Thyroid gland (tissue), 4 donors: ENCODE measurements around the gene HRH1. TPM values are rescaled to one million over a fixed set of nuclear protein-coding genes. Genes with fewer than 3 reads are reported as not detected.

Source experiments
- DNase-seq, 2 donors: peaks; one replicate each; pipeline ENCODE4 v3.0.0-alpha.2; 2019
- H3K27ac ChIP-seq, 3 donors: fragments of 200-600 bp; sonication (generic); 1 replicate in 2 of 3; 2 replicates in 1 of 3; pipeline ENCODE4 v1.5.1; 2016 to 2019; ENCODE audit warnings: mild to moderate bottlenecking in 1 of 3, moderate library complexity in 1 of 3
- H3K27me3 ChIP-seq: fragments of 200-600 bp; sonication (generic); one replicate; pipeline ENCODE4 v1.5.1; 2019
- H3K36me3 ChIP-seq, 2 donors: fragments of 200-600 bp; sonication (generic); one replicate each; pipeline ENCODE4 v1.5.1; 2016 to 2019
- H3K4me1 ChIP-seq, 2 donors: fragments of 200-600 bp; sonication (generic); one replicate each; pipeline ENCODE4 v1.5.1; 2017 to 2019
- H3K4me3 ChIP-seq, 3 donors: fragments of 200-600 bp; sonication (generic); replicated peaks in 1 of 3; 1 replicate in 2 of 3; 2 replicates in 1 of 3; pipeline ENCODE4 v1.5.1; 2016; ENCODE audit warnings: mild to moderate bottlenecking in 1 of 3
- H3K9me3 ChIP-seq: fragments of 200-600 bp; sonication (generic); one replicate; pipeline ENCODE4 v1.5.1; 2017
- CTCF ChIP-seq, 6 experiments: fragments of 200-600 bp in 3 of 6; fragments of 450-650 bp in 3 of 6; sonication (generic) in 3 of 6; IDR thresholded peaks; one replicate each; pipeline ENCODE4 v1.5.1; 2016 to 2019; ENCODE audit warnings: antibody characterized with exemption in 6 of 6, mild to moderate bottlenecking in 2 of 6, inconsistent platforms in 1 of 6, moderate library complexity in 1 of 6
- POLR2A ChIP-seq, 2 donors: fragments of 450-650 bp; IDR thresholded peaks; one replicate each; pipeline ENCODE4 v1.6.1; 2017; ENCODE audit warnings: antibody characterized with exemption in 2 of 2, mild to moderate bottlenecking in 2 of 2, moderate library complexity in 1 of 2
- WGBS, 2 donors: methylation state at CpG; one replicate each; pipeline ENCODE4 v1.1.5; 2017; 5-methylcytosine and 5-hydroxymethylcytosine counted together
- intact Hi-C: fragments of 100-400 bp; cut with DNase I; formaldehyde crosslinking; loops from one replicate; pipeline ENCODE4 v1.15.1; 2023
- total RNA-seq, 4 donors: library from RNA; depleted of rRNA; stranded (reverse); fragments of >200 nt; gene quantifications; one replicate each; pipeline ENCODE4 v1.2.3, GENCODE V29; 2016

The HRH1 gene
- total RNA-seq, 4 donors from 2014 or later: 1.9 to 2.6 (median 2.4) TPM; not detected in 1

GRCh38 chr3:11273891-11274291 lies 119.6 kb downstream of the HRH1 start:
- intact Hi-C loops: no loop called here
- no peaks in the 10 kb centered on the region for H3K9me3 ChIP-seq
- H3K27ac ChIP-seq: no peak overlapping the region
- no peaks in the 10 kb centered on the region for H3K27me3 ChIP-seq
- no peaks in the 10 kb centered on the region for H3K36me3 ChIP-seq
- no peak for TF ChIP-seq POLR2A (IDR thresholded peaks at IDR 0.05)
- no peak for TF ChIP-seq CTCF (IDR thresholded peaks at IDR 0.05)
- DNase-seq: no peak
- H3K4me3 ChIP-seq: no peak overlapping the region
- WGBS, 2 donors: 88 to 92% methylated on average over 5 of the region's 5 CpGs
- H3K4me1 ChIP-seq: peaks cover 0 to 10% of the 10 kb centered on the region in 2 donors

DNA sequence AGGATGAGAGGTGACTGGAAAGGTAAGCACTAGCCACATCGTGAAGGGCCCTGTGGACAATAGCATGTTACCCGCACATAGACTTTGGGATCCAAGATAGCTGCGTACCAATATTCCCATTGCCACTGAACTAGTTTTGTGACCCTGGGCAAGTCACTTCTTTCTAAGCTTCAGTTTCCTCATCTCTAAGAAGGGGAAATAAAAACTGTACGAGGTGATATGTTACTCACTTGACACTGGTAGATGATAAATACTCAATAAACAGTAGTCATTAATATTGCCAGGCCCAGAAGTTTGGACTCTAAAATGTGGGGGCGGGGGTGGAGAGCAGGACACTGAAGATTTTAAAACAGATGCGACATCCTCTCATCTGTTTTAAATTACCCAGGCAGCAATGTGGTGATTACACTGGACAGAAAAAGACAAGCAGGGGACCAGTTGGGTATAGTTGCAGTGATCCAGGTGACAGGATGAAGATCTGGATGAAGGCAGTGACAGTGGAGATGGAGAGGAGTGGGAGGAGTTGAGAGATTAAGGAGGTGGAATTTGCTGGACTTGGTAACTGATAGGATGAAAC lies 120.4 kb downstream of the HRH1 start:
- Histone ChIP-seq H3K9me3 (no peaks in the 10 kb centered on the region), H3K27ac (no peak overlapping the region), H3K36me3 (no peaks in the 10 kb centered on the region), H3K4me1 (peaks cover 0 to 10% of the 10 kb centered on the region in 2 donors), H3K4me3 (no peak overlapping the region), H3K27me3 (no peaks in the 10 kb centered on the region)
- no peak for DNase-seq
- intact Hi-C loops: no loop called here
- WGBS, 2 donors: 87 to 90% methylated on average over 6 of the region's 6 CpGs
- TF ChIP-seq POLR2A (IDR thresholded peaks at IDR 0.05): no peak
- TF ChIP-seq CTCF (IDR thresholded peaks at IDR 0.05): no peak

DNA sequence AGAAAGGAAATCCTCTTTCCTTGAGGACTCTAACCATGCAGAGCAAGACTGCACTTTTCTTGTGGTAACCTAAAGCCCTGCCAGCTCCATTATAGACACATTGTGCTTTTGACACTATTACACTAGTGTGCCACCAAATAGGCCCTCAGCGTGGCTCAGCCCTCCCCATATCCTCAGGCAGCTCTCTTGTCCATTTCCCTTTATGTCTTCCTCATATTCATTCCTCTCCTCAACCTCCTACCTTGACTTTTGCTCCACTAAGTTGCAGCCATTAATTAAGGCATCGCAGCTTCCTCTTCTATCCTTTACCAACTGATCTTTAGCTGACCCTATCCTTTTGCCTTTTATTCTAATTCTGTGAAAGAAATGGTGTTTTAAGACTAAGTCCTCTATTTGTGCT lies 121.6 kb downstream of the HRH1 start:
- H3K27ac ChIP-seq: no peak overlapping the region
- no peak for TF ChIP-seq POLR2A (IDR thresholded peaks at IDR 0.05)
- TF ChIP-seq CTCF (IDR thresholded peaks at IDR 0.05): no peak
- WGBS, 2 donors: 38 to 83% methylated on average over 2 of the region's 2 CpGs

DNA sequence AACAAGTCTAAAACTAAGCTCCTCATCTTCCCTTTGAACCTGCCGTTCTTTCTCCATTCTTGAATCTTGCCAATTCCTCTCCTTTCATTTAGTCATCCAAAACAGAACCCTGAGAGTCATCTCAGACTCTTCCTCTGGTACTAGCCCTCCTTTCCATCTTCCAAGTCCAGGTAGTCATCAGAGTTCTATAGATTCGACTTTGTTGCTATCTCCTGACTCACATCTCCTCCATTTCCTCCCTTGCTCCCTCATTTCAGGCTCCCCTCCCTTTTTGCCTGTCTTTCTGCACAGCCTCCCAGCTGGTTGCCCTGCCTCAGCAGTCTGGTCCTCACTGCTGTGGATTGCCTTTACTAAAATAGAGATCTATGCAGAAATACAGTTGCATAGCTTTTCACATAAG lies 122.6 kb downstream of the HRH1 start:
- Histone ChIP-seq H3K4me1 (peaks cover 0 to 10% of the 10 kb centered on the region in 2 donors), H3K27ac (no peak overlapping the region), H3K4me3 (no peak overlapping the region), H3K27me3 (no peaks in the 10 kb centered on the region), H3K9me3 (no peaks in the 10 kb centered on the region), H3K36me3 (no peaks in the 10 kb centered on the region)
- DNase-seq: no peak
- intact Hi-C loops: no loop called here
- no peak for TF ChIP-seq CTCF (IDR thresholded peaks at IDR 0.05)
- no peak for TF ChIP-seq POLR2A (IDR thresholded peaks at IDR 0.05)
- 90 to 96% methylated on average over 2 of the region's 2 CpGs for WGBS, 2 donors

More for the DNA sequence above, 121.6 kb downstream of the HRH1 start:
- no peak for DNase-seq
- H3K9me3 ChIP-seq: no peaks in the 10 kb centered on the region
- no peaks in the 10 kb centered on the region for H3K36me3 ChIP-seq
- peaks cover 0 to 10% of the 10 kb centered on the region in 2 donors for H3K4me1 ChIP-seq
- no peaks in the 10 kb centered on the region for H3K27me3 ChIP-seq
- intact Hi-C loops: no loop called here
- no peak overlapping the region for H3K4me3 ChIP-seq

GRCh38 chr3:11282250-11283138 lies 128.2 kb downstream of the HRH1 start:
- no peak for TF ChIP-seq POLR2A (IDR thresholded peaks at IDR 0.05)
- no peak for TF ChIP-seq CTCF (IDR thresholded peaks at IDR 0.05)
- peaks cover 0 to 4% of the 10 kb centered on the region in 2 donors for H3K4me1 ChIP-seq
- intact Hi-C loops: no loop called here
- DNase-seq: no peak
- no peak overlapping the region for H3K27ac ChIP-seq
- H3K9me3 ChIP-seq: no peaks in the 10 kb centered on the region
- H3K27me3 ChIP-seq: no peaks in the 10 kb centered on the region
- H3K36me3 ChIP-seq: no peaks in the 10 kb centered on the region
- no peak overlapping the region for H3K4me3 ChIP-seq
- WGBS, 2 donors: 72 to 80% methylated on average over 5 of the region's 5 CpGs
